Parathyroid adenoma (tissue), 2 donors: ENCODE measurements around the gene TSHZ2.

Experiments
- H2AFZ ChIP-seq: fragments of 300-600 bp; sonication (generic); one replicate; pipeline ENCODE4 v1.7.0; 2017; ENCODE audit warnings: antibody characterized with exemption, mild to moderate bottlenecking
- H3K27ac ChIP-seq: fragments of 300-600 bp; sonication (generic); one replicate; pipeline ENCODE4 v1.7.0; 2017
- H3K27me3 ChIP-seq: fragments of 300-600 bp; sonication (generic); one replicate; pipeline ENCODE4 v1.7.0; 2017; ENCODE audit warnings: low read length; ENCODE audit not compliant: control insufficient read depth, insufficient read depth
- H3K36me3 ChIP-seq: fragments of 300-600 bp; sonication (generic); one replicate; pipeline ENCODE4 v1.7.0; 2017; ENCODE audit warnings: low read length; ENCODE audit not compliant: control insufficient read depth, insufficient read depth
- H3K4me1 ChIP-seq: fragments of 300-600 bp; sonication (generic); one replicate; pipeline ENCODE4 v1.7.0; 2017; ENCODE audit warnings: control low read depth
- H3K4me2 ChIP-seq: fragments of 300-600 bp; sonication (generic); one replicate; pipeline ENCODE4 v1.7.0; 2017; ENCODE audit warnings: low read length
- H3K4me3 ChIP-seq: fragments of 300-600 bp; sonication (generic); one replicate; pipeline ENCODE4 v1.7.0; 2017; ENCODE audit warnings: low read depth, low read length
- H3K79me2 ChIP-seq: fragments of 300-600 bp; sonication (generic); one replicate; pipeline ENCODE4 v1.7.0; 2017; ENCODE audit warnings: control low read depth
- H3K9ac ChIP-seq: fragments of 300-600 bp; sonication (generic); one replicate; pipeline ENCODE4 v1.7.0; 2017; ENCODE audit warnings: mild to moderate bottlenecking
- H3K9me3 ChIP-seq: fragments of 300-600 bp; sonication (generic); one replicate; pipeline ENCODE4 v1.7.0; 2017; ENCODE audit warnings: low read length; ENCODE audit not compliant: control insufficient read depth
- TF ChIP-seq, protein P1 (sequence below): fragments of 300-600 bp; sonication (generic); IDR thresholded peaks from one replicate; pipeline ENCODE4 v1.7.0; 2017; ENCODE audit warnings: antibody characterized with exemption, mild to moderate bottlenecking
- donor health status: primary hyperparathyroidism.

TSHZ2 gene

DNA sequence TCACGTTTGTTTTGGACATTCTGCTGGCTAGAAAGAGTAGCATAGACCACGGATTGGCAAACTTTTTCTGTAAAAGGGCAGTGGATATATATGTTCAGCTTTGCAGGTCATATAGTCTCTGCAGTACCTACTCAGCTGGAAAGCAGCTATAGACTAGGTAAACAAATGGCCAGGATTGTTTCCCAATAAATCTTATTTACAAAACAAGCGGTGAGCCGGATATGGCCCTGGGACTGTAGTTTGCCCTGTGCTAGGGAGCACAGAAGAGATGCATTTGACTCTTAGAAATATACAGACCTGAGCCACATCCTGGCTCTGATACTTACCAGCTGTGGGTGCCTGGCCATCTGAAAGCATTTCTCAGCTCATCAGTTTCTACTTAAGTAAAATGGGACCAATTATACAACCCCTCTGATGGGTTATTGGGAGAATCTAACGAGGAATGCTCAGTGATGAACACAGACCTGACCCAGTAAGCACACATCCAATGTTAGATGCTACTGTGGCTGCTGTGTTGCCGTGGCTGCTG is 120.7 kb downstream of the TSHZ2 start:
- H3K36me3 ChIP-seq, result no peaks in the 10 kb centered on the region
- TF ChIP-seq, protein P1, sequence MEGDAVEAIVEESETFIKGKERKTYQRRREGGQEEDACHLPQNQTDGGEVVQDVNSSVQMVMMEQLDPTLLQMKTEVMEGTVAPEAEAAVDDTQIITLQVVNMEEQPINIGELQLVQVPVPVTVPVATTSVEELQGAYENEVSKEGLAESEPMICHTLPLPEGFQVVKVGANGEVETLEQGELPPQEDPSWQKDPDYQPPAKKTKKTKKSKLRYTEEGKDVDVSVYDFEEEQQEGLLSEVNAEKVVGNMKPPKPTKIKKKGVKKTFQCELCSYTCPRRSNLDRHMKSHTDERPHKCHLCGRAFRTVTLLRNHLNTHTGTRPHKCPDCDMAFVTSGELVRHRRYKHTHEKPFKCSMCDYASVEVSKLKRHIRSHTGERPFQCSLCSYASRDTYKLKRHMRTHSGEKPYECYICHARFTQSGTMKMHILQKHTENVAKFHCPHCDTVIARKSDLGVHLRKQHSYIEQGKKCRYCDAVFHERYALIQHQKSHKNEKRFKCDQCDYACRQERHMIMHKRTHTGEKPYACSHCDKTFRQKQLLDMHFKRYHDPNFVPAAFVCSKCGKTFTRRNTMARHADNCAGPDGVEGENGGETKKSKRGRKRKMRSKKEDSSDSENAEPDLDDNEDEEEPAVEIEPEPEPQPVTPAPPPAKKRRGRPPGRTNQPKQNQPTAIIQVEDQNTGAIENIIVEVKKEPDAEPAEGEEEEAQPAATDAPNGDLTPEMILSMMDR, result no peak
- H3K27me3 ChIP-seq, result no peaks in the 10 kb centered on the region
- H3K27ac ChIP-seq, result no peak overlapping the region
- no peaks in the 10 kb centered on the region for H3K79me2 ChIP-seq
- no peaks in the 10 kb centered on the region for H3K4me1 ChIP-seq
- H3K4me2 ChIP-seq, result no peak overlapping the region
- no peak overlapping the region for H2AFZ ChIP-seq
- no peak overlapping the region for H3K4me3 ChIP-seq
- no peaks in the 10 kb centered on the region for H3K9me3 ChIP-seq
- no peak overlapping the region for H3K9ac ChIP-seq

DNA sequence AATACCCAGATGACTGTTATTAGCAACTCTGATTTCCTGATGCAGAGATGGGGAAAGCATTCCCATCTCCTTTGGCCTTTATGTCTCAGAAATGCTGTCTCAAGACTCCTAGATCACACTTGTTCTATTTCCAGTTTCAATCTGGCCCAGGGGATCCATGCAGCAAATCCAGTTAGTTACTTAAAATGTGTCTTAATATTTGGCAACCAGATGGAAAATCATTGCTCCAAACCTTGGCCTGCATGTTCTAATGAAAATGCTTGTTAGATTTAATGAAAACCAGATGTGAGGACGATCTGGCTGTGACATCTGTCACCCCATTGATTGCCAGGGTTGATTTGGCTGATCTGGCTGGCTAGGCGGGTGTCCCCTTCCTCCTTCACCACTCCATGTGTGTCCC is 125.2 kb downstream of the TSHZ2 start:
- no peak overlapping the region for H3K27ac ChIP-seq

DNA sequence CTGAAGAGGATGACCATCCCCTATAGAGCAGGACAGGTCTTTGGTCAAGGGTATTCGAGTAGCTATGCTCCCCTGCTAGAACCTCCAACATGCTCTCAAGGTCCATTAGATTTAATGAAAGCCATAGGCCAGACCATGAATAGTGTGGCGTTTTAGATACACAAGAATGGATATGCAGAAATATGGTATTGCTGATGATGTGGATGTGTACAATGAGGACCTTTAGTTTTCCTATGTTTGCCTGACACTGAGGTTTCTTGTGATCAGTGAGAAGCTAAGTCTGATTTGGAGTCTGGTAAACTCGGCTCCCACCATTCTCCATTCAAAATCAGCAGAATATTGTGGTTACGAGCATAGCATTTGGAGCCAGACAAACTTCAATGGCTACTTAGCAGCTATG is 125.6 kb downstream of the TSHZ2 start:
- H3K36me3 ChIP-seq, result no peaks in the 10 kb centered on the region
- no peak overlapping the region for H3K27ac ChIP-seq
- no peak overlapping the region for H3K4me2 ChIP-seq

More for the DNA sequence above, 125.2 kb downstream of the TSHZ2 start:
- H3K79me2 ChIP-seq, result no peaks in the 10 kb centered on the region
- H2AFZ ChIP-seq, result no peak overlapping the region
- TF ChIP-seq, protein P1, result no peak
- no peak overlapping the region for H3K4me3 ChIP-seq
- H3K27me3 ChIP-seq, result no peaks in the 10 kb centered on the region
- no peak overlapping the region for H3K4me2 ChIP-seq
- no peaks in the 10 kb centered on the region for H3K36me3 ChIP-seq
- no peaks in the 10 kb centered on the region for H3K4me1 ChIP-seq
- no peak overlapping the region for H3K9ac ChIP-seq
- H3K9me3 ChIP-seq, result no peaks in the 10 kb centered on the region

DNA sequence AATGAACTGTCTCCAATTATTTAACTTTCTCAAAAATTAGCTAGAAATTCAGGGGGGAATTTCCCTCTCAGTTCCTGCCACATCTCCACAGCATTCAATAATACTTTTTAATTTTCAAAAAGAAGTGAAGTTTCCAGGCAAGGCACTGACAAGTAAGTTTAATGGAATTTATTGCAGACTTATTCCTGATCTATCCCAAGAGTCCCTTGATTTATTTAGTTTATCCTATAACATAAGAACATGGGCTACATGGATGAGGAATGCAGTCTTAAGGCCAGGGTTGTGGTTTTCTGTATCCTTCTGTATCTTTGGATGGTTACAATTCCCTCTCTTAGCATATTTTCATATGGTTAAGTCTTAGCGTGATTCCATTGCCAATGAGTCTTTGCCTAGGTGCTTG is 126.5 kb downstream of the TSHZ2 start:
- TF ChIP-seq, protein P1, result no peak
- no peaks in the 10 kb centered on the region for H3K79me2 ChIP-seq
- no peak overlapping the region for H3K4me3 ChIP-seq
- H3K36me3 ChIP-seq, result no peaks in the 10 kb centered on the region
- H3K27me3 ChIP-seq, result no peaks in the 10 kb centered on the region
- no peak overlapping the region for H2AFZ ChIP-seq
- H3K4me2 ChIP-seq, result no peak overlapping the region
- no peaks in the 10 kb centered on the region for H3K4me1 ChIP-seq
- H3K27ac ChIP-seq, result no peak overlapping the region
- H3K9ac ChIP-seq, result no peak overlapping the region
- no peaks in the 10 kb centered on the region for H3K9me3 ChIP-seq

More for the DNA sequence above, 125.6 kb downstream of the TSHZ2 start:
- Histone ChIP-seq H3K4me1 (no peaks in the 10 kb centered on the region), H3K4me3 (no peak overlapping the region), H2AFZ (no peak overlapping the region), H3K9me3 (no peaks in the 10 kb centered on the region), H3K9ac (no peak overlapping the region), H3K27me3 (no peaks in the 10 kb centered on the region), H3K79me2 (no peaks in the 10 kb centered on the region)
- TF ChIP-seq, protein P1, result no peak

DNA sequence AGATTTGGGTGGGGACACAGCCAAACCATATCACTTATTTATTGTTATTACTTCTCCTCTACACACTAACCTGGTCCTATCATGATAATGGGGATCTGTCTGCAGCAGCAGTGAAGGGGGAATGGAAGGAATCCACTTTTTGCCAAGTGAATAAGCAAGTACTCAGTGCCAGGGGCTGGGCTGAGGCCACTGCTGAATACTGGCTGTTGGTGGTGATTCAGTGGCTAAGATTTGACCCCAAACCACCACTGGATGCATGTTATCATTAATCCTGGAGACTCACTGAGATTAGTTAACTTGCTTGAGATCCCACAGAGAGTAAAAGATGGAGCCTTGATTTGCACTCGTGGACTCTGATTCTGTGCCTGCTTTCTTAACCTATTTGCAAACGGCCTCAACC is 127.7 kb downstream of the TSHZ2 start:
- no peak overlapping the region for H3K4me2 ChIP-seq
- H3K4me1 ChIP-seq, result no peaks in the 10 kb centered on the region
- H3K9ac ChIP-seq, result no peak overlapping the region
- no peaks in the 10 kb centered on the region for H3K36me3 ChIP-seq
- no peak overlapping the region for H2AFZ ChIP-seq
- H3K4me3 ChIP-seq, result no peak overlapping the region
- H3K27me3 ChIP-seq, result no peaks in the 10 kb centered on the region
- TF ChIP-seq, protein P1, result no peak
- H3K27ac ChIP-seq, result no peak overlapping the region
- no peaks in the 10 kb centered on the region for H3K9me3 ChIP-seq
- no peaks in the 10 kb centered on the region for H3K79me2 ChIP-seq
